ENCODE data around the gene TRANK1. TPM values are rescaled to one million over a fixed set of nuclear protein-coding genes. Genes with fewer than 3 reads are reported as not detected.
"Not testable (repeated sequence)": the region's sequence is repeated elsewhere in the genome, so short reads cannot be mapped to it uniquely, and the experiment has no call there.

Gene TRANK1
- total RNA-seq, 4 donors from 2014 or later = 47.9 to 92.6 (median 59.9) TPM

GRCh38 chr3:36906504-36907149, 38.2 kb downstream of the TRANK1 start:
- H3K9me3 ChIP-seq = no peaks in the 10 kb centered on the region
- H3K27ac ChIP-seq = peak overlapping the region; percentile 54 to 91 (median 86)
- peaks cover 0 to 21% (median 7%) of the 10 kb centered on the region in 4 donors for H3K4me1 ChIP-seq
- H3K36me3 ChIP-seq = peaks cover 0 to 12% (median 0%) of the 10 kb centered on the region in 3 donors
- H3K27me3 ChIP-seq = no peaks in the 10 kb centered on the region
- DNase-seq = no peak
- TF ChIP-seq CTCF (IDR thresholded peaks at IDR 0.05) (no peak), POLR2A (IDR thresholded peaks at IDR 0.05) (no peak)
- peak overlapping the region in 2 of 4 donors; percentile 55 to 66 for H3K4me3 ChIP-seq

DNA sequence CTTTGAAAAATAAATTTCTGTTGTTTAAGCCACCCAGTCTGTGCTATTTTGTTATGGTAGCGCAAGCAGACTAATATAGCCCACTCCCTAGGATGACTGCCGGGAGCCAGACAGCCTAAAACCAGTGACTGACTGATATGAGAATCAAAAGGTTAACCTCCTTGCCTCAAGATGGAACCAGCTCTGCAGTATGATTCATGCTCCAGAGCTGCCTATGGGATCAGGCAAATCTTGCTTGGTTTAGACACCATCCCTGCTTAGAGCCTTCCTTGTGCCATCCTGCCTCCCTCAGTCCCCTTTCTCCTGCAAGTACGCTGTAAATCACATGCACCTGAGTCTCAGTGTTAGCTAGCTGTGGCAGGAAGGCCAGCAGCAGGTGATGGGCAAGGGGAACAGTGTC, 39.3 kb downstream of the TRANK1 start:
- H3K36me3 ChIP-seq = peaks cover 0 to 13% (median 0%) of the 10 kb centered on the region in 3 donors
- H3K27ac ChIP-seq = peak overlapping the region in 2 of 4 donors; percentile 54 to 81
- no peak for DNase-seq
- H3K9me3 ChIP-seq = no peaks in the 10 kb centered on the region
- H3K4me3 ChIP-seq = peak overlapping the region in 1 of 4 donors; percentile 55
- no peaks in the 10 kb centered on the region for H3K27me3 ChIP-seq
- TF ChIP-seq POLR2A (IDR thresholded peaks at IDR 0.05) (no peak), CTCF (IDR thresholded peaks at IDR 0.05) (no peak)
- H3K4me1 ChIP-seq = peaks cover 0 to 21% (median 10%) of the 10 kb centered on the region in 4 donors

DNA sequence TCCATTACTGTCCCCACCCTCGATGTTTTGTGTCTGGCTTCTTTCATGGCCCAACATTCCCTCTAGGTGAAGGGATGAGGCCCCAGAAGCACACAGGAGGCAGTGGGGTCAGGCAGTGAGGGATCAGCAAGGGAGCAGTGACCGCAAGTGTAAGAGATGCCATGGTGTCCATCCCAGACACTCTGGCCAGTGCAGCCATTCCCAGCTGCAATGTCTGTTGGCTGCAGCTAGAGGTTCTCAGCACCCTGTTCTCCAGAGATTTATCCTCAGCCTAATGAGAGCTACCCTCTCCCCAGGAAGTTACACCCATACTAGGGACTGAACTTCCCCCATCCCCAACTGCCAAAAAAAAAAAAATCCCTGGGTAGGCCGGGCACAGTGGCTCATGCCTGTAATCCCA, 40.2 kb downstream of the TRANK1 start:
- no peaks in the 10 kb centered on the region for H3K9me3 ChIP-seq
- peaks cover 0 to 21% (median 10%) of the 10 kb centered on the region in 4 donors for H3K4me1 ChIP-seq
- TF ChIP-seq CTCF (IDR thresholded peaks at IDR 0.05) (peak; percentile 26 to 59 (median 46)), POLR2A (IDR thresholded peaks at IDR 0.05) (no peak)
- no peak for DNase-seq
- H3K27ac ChIP-seq = no peak overlapping the region
- peaks cover 0 to 22% (median 0%) of the 10 kb centered on the region in 3 donors for H3K36me3 ChIP-seq
- no peaks in the 10 kb centered on the region for H3K27me3 ChIP-seq
- H3K4me3 ChIP-seq = no peak overlapping the region

DNA sequence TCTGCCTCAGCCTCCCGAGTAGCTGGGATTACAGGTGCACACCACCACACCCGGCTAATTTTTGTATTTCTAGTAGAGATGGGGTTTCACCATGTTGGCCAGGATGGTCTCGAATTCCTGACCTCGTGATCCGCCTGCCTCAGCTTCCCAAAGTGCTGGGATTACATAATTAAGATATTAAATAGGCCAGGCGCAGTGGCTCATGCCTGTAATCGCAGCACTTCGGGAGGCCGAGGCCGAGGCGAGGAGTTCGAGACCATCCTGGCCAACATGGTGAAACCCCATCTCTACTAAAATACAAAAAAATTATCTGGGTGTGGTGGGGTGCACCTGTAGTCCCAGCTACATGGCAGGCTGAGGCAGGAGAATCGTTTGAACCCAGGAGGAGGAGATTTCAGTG, 40.8 kb downstream of the TRANK1 start:
- Histone ChIP-seq H3K36me3 (peaks cover 0 to 28% (median 0%) of the 10 kb centered on the region in 3 donors), H3K27ac (peak overlapping the region in 1 of 4 donors; percentile 34), H3K4me1 (peaks cover 0 to 20% (median 10%) of the 10 kb centered on the region in 4 donors)
- H3K9me3 ChIP-seq, DNase-seq, H3K27me3 ChIP-seq, H3K4me3 ChIP-seq: not testable (repeated sequence)

- peak overlapping the region in 1 of 4 donors; percentile 34 for H3K27ac ChIP-seq
- no peaks in the 10 kb centered on the region for H3K27me3 ChIP-seq
- TF ChIP-seq CTCF (IDR thresholded peaks at IDR 0.05) (no peak), POLR2A (IDR thresholded peaks at IDR 0.05) (no peak)
- H3K36me3 ChIP-seq = peaks cover 0 to 35% (median 0%) of the 10 kb centered on the region in 3 donors
- H3K4me3 ChIP-seq = no peak overlapping the region
- no peak for DNase-seq
- no peaks in the 10 kb centered on the region for H3K9me3 ChIP-seq
- H3K4me1 ChIP-seq = peaks cover 0 to 16% (median 10%) of the 10 kb centered on the region in 4 donors
Observed at GRCh38 chr3:36903119-36903882, 41.6 kb downstream of the TRANK1 start.

GRCh38 chr3:36901588-36901987, 43.3 kb downstream of the TRANK1 start:
- no peak for DNase-seq
- peak overlapping the region in 2 of 4 donors; percentile 49 to 56 for H3K27ac ChIP-seq
- H3K36me3 ChIP-seq = peaks cover 0 to 52% (median 0%) of the 10 kb centered on the region in 3 donors
- H3K4me3 ChIP-seq = no peak overlapping the region
- H3K4me1 ChIP-seq = peaks cover 0 to 7% (median 4%) of the 10 kb centered on the region in 4 donors
- TF ChIP-seq POLR2A (IDR thresholded peaks at IDR 0.05) = no peak
- TF ChIP-seq CTCF (IDR thresholded peaks at IDR 0.05) = no peak
- H3K9me3 ChIP-seq = no peaks in the 10 kb centered on the region
- no peaks in the 10 kb centered on the region for H3K27me3 ChIP-seq
